ENCODE measurements around the gene LY6G6F.

The LY6G6F gene

DNA sequence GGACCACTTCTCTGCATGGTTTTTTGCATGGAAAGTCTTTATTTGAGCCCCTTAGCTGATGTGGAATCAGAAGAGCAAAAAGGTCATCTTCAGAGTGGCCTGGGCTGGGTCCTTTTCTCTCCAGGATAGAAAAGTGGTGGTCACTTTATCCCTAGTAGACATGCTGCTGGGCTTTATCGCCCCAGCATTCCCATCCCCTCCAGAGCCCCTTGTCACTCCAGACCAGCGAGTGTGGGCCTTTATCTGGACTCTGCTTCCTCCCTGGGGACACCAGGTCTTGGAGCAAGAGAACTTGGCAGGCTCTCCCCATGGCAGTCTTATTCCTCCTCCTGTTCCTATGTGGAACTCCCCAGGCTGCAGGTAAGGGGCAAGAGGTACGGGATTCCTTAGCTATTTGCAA, at the start of gene LY6G6F:
Gene LY6G6F, plus strand, starts transcription at position 268 of the 400 bp plus-strand sequence. Its CDS starts 41 bp downstream, at position 309.
- peaks cover 16% of the 10 kb centered on the region for H3K4me1 Mint-ChIP-seq (ENCODE audit: low read depth)
- H3K4me3 Mint-ChIP-seq = no peak within 1 kb of the TSS
- H3K36me3 Mint-ChIP-seq (ENCODE audit: low read depth) = peaks cover 7% of the 10 kb centered on the region
- H3K9me3 Mint-ChIP-seq = no peaks in the 10 kb centered on the region
- no peak within 1 kb of the TSS for H3K27ac Mint-ChIP-seq
- H3K27me3 Mint-ChIP-seq (ENCODE audit: low read depth) = peaks cover 2% of the 10 kb centered on the region
- DNase-seq (ENCODE audit: low spot score) = no peak

GRCh38 chr6:31657406-31658157, 49.1 kb upstream of the LY6G6F start:
- DNase-seq (ENCODE audit: low spot score) = peak; percentile 30
- peaks cover 54% of the 10 kb centered on the region for H3K4me1 Mint-ChIP-seq (ENCODE audit: low read depth)
- H3K27ac Mint-ChIP-seq = peak overlapping the region; percentile 82
- H3K4me3 Mint-ChIP-seq = peak overlapping the region; percentile 98
- no peaks in the 10 kb centered on the region for H3K9me3 Mint-ChIP-seq
- H3K27me3 Mint-ChIP-seq (ENCODE audit: low read depth) = no peaks in the 10 kb centered on the region
- H3K36me3 Mint-ChIP-seq (ENCODE audit: low read depth) = peaks cover 49% of the 10 kb centered on the region

- Mint-ChIP-seq H3K4me3 (peak overlapping the region; percentile 98), H3K27ac (peak overlapping the region; percentile 82), H3K27me3 (ENCODE audit: low read depth) (no peaks in the 10 kb centered on the region), H3K36me3 (ENCODE audit: low read depth) (peaks cover 51% of the 10 kb centered on the region), H3K9me3 (no peaks in the 10 kb centered on the region), H3K4me1 (ENCODE audit: low read depth) (peaks cover 53% of the 10 kb centered on the region)
- DNase-seq (ENCODE audit: low spot score) = no peak
These were observed 48.4 kb upstream of the LY6G6F start for GRCh38 chr6:31658158-31658688.

DNA sequence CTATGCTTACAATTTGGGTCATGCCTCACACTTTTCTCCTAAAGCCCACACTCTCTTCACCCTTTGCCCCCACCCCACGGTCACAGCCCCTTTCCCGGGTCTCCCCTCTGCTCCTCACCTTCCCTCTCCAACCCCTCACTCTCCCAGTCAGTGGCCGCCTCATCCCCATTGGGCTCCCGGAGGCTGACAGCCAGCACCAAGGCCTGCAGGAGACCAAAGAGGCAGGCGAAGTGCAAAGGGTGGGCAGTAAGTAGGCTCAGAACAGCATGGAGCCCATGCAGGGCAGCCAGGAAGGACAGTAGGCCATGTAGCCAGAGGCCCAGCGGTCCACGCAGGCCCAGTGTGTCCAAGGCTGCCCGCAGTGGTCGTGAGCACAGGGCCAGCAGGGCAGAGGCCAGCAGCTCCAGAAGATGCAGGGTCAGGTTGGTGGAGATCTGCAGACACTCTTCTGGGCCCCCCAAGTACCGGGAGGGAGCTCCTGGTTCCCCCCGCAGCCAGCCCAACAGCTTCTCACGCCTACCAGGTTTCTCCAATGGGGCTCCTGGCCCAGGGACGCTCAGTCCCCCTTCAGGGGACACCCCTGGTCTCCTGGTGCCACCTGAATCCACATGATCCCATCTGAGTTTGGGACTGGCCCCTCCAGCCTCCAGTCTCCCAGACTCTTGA, 47.5 kb upstream of the LY6G6F start:
- H3K36me3 Mint-ChIP-seq (ENCODE audit: low read depth) = peaks cover 59% of the 10 kb centered on the region
- peak overlapping the region; percentile 98 for H3K4me3 Mint-ChIP-seq

DNA sequence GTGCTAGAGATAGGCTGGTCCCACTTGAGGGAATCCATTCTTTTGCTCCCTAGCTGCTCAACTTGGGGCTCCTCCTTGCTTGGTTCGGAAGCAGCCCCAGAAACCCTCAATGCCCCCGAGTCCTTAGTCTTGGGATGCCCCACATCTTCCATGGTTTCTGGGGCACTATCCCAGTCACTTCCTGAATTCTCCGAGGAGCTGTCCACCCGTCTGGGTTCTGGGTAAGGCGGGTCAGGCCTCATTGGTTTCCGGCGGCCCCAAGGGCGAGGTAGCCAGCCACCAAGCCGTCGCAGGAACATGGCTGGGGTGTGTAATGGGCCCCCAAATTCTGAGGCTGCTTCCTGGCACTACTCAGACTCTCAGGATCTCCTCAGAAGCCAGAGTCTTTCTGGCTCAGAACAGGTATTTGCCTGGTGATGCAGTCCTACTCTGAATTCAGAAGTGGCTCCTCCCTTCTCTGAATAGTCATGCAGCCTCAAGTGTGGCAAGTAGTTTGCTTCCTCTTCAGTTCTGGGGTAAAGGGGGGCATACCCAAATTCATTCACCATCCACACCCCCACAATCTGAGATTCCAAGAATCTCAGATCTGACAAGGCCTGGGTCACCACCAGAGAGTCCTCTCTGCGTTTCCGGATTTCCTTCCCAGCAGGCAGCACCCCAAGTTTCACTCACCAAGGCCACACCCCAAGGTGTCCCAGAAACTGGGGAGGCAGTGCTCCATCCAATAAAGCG, 46.9 kb upstream of the LY6G6F start:
- Mint-ChIP-seq H3K4me1 (ENCODE audit: low read depth) (peaks cover 64% of the 10 kb centered on the region), H3K9me3 (no peaks in the 10 kb centered on the region), H3K27ac (peak overlapping the region; percentile 90), H3K4me3 (peak overlapping the region; percentile 98), H3K36me3 (ENCODE audit: low read depth) (peaks cover 66% of the 10 kb centered on the region), H3K27me3 (ENCODE audit: low read depth) (no peaks in the 10 kb centered on the region)
- DNase-seq (ENCODE audit: low spot score) = peak; percentile 47

More for the DNA sequence above, 47.5 kb upstream of the LY6G6F start:
- no peak for DNase-seq (ENCODE audit: low spot score)
- H3K4me1 Mint-ChIP-seq (ENCODE audit: low read depth) = peaks cover 58% of the 10 kb centered on the region
- H3K27me3 Mint-ChIP-seq (ENCODE audit: low read depth) = no peaks in the 10 kb centered on the region
- peak overlapping the region; percentile 90 for H3K27ac Mint-ChIP-seq
- H3K9me3 Mint-ChIP-seq = no peaks in the 10 kb centered on the region

GRCh38 chr6:31660381-31661261, 46.0 kb upstream of the LY6G6F start, which contains the start of gene C6orf47:
TSS of gene C6orf47 (minus strand) at chr6:31660778. CDS start at chr6:31659947, 831 bp downstream.
- Mint-ChIP-seq H3K4me3 (peak within 1 kb of the TSS; percentile 98), H3K27me3 (ENCODE audit: low read depth) (no peaks in the 10 kb centered on the region), H3K4me1 (ENCODE audit: low read depth) (peaks cover 63% of the 10 kb centered on the region), H3K36me3 (ENCODE audit: low read depth) (peaks cover 65% of the 10 kb centered on the region), H3K27ac (peak within 1 kb of the TSS; percentile 90), H3K9me3 (no peaks in the 10 kb centered on the region)
- peak; percentile 77 for DNase-seq (ENCODE audit: low spot score)

- H3K9me3 Mint-ChIP-seq = no peaks in the 10 kb centered on the region
- peaks cover 64% of the 10 kb centered on the region for H3K36me3 Mint-ChIP-seq (ENCODE audit: low read depth)
- DNase-seq (ENCODE audit: low spot score) = no peak
- no peaks in the 10 kb centered on the region for H3K27me3 Mint-ChIP-seq (ENCODE audit: low read depth)
- H3K27ac Mint-ChIP-seq = peak overlapping the region; percentile 79
- peaks cover 58% of the 10 kb centered on the region for H3K4me1 Mint-ChIP-seq (ENCODE audit: low read depth)
- H3K4me3 Mint-ChIP-seq = peak overlapping the region; percentile 82
These were observed 45.2 kb upstream of the LY6G6F start for GRCh38 chr6:31661262-31662123.

GRCh38 chr6:31662124-31662723, 44.4 kb upstream of the LY6G6F start:
- Mint-ChIP-seq H3K27me3 (ENCODE audit: low read depth) (no peaks in the 10 kb centered on the region), H3K4me1 (ENCODE audit: low read depth) (peaks cover 60% of the 10 kb centered on the region), H3K27ac (peak overlapping the region; percentile 58), H3K36me3 (ENCODE audit: low read depth) (peaks cover 65% of the 10 kb centered on the region), H3K9me3 (no peaks in the 10 kb centered on the region), H3K4me3 (peak overlapping the region; percentile 58)
- DNase-seq (ENCODE audit: low spot score) = no peak

- Mint-ChIP-seq H3K4me3 (peak overlapping the region; percentile 98), H3K4me1 (ENCODE audit: low read depth) (peaks cover 59% of the 10 kb centered on the region), H3K27me3 (ENCODE audit: low read depth) (no peaks in the 10 kb centered on the region), H3K27ac (peak overlapping the region; percentile 97), H3K9me3 (no peaks in the 10 kb centered on the region), H3K36me3 (ENCODE audit: low read depth) (peaks cover 65% of the 10 kb centered on the region)
- no peak for DNase-seq (ENCODE audit: low spot score)
These were observed 43.3 kb upstream of the LY6G6F start for GRCh38 chr6:31663126-31663960.

- Mint-ChIP-seq H3K27me3 (ENCODE audit: low read depth) (no peaks in the 10 kb centered on the region), H3K27ac (peak overlapping the region; percentile 97), H3K4me3 (peak overlapping the region; percentile 98), H3K9me3 (no peaks in the 10 kb centered on the region), H3K4me1 (ENCODE audit: low read depth) (peaks cover 62% of the 10 kb centered on the region), H3K36me3 (ENCODE audit: low read depth) (peaks cover 71% of the 10 kb centered on the region)
- no peak for DNase-seq (ENCODE audit: low spot score)
These were observed 42.5 kb upstream of the LY6G6F start for GRCh38 chr6:31663961-31664789.

Measured in T-helper 2 cell treated with Interferon-gamma antibody and Interleukin-4, amounts not matched to agents 5 μg/mL and 100 μg/mL, for 36 hours (primary cell).